Activated naive CD8-positive, alpha-beta T cell treated with anti-CD3 and anti-CD28 coated beads, Interleukin-2, amount 10 ng/mL, durations not matched to agents 7 days and 5 days (primary cell): ENCODE data around the gene GPD1L. TPM values are rescaled to one million over a fixed set of nuclear protein-coding genes. Genes with fewer than 3 reads are reported as not detected.
"Not testable (repeated sequence)": the region's sequence is repeated elsewhere in the genome, so short reads cannot be mapped to it uniquely, and the experiment has no call there.

Source experiments
- ATAC-seq: fragments of 150-1000 bp; cut with Tn5 transposase; one replicate; pipeline ENCODE4 v1.10.0; 2021; ENCODE audit warnings: low read depth, moderate library complexity
- POLR2A ChIA-PET: fragments of 350-600 bp; sonication (Branson Sonifier 250); formaldehyde crosslinking; loops from one replicate; lab custom pipeline; 2021; ENCODE audit warnings: antibody characterized with exemption; lab: Charles Lee
- DNase-seq: peaks from one replicate; pipeline ENCODE4 v3.0.0; 2021
- H3K27ac Mint-ChIP-seq: one replicate; pipeline ENCODE4 v1.8.0; 2022; ENCODE audit warnings: mild to moderate bottlenecking, mixed read lengths
- H3K27me3 Mint-ChIP-seq: one replicate; pipeline ENCODE4 v1.8.0; 2022; ENCODE audit warnings: mild to moderate bottlenecking, moderate library complexity, mixed read lengths
- H3K36me3 Mint-ChIP-seq: one replicate; pipeline ENCODE4 v1.8.0; 2021; ENCODE audit warnings: mild to moderate bottlenecking, mixed read lengths
- H3K4me1 Mint-ChIP-seq: one replicate; pipeline ENCODE4 v1.8.0; 2021; ENCODE audit warnings: mixed read lengths
- H3K4me3 Mint-ChIP-seq: one replicate; pipeline ENCODE4 v1.8.0; 2022; ENCODE audit warnings: mild to moderate bottlenecking, moderate library complexity, mixed read lengths
- H3K9me3 Mint-ChIP-seq: one replicate; pipeline ENCODE4 v1.8.0; 2021; ENCODE audit warnings: mixed read lengths
- total RNA-seq, 2 experiments: library from RNA; stranded (reverse); gene quantifications; one replicate each; pipeline ENCODE4 v1.2.3, GENCODE V29; 2021

The GPD1L gene
- total RNA-seq, 2 experiments from 2014 or later: 27.8 to 31.0 TPM

DNA sequence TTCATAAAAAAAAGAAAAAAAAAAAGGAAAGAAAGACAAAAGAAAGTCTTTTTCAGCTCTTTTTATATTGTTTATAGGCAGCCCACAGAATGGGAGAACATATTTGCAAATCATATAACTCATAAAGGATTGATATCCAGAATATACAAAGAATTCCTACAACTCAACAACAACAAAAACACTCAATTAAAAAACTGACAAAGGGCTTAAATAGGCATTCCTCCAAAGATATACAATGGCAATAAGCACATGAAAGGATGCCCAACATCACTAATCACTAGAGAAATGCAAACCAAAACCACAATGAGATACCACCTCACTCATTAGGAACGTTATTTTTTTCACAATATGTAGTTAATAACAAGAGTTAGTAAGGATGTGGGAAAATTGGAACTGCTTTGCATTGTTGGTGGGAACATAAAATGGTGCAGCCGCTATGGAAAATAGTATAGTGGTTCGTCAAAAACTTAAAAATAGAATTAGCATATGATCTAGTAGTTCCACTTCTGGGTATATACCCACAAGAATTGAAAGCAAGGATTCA lies 77.8 kb downstream of the GPD1L start:
- H3K9me3 Mint-ChIP-seq: no peaks in the 10 kb centered on the region
- no peaks in the 10 kb centered on the region for H3K36me3 Mint-ChIP-seq
- POLR2A ChIA-PET: no interaction called here
- no peak overlapping the region for H3K27ac Mint-ChIP-seq
- DNase-seq (no peak), ATAC-seq (no peak)
- peaks cover 18% of the 10 kb centered on the region for H3K27me3 Mint-ChIP-seq
- no peak overlapping the region for H3K4me3 Mint-ChIP-seq
- H3K4me1 Mint-ChIP-seq: peaks cover 1% of the 10 kb centered on the region

DNA sequence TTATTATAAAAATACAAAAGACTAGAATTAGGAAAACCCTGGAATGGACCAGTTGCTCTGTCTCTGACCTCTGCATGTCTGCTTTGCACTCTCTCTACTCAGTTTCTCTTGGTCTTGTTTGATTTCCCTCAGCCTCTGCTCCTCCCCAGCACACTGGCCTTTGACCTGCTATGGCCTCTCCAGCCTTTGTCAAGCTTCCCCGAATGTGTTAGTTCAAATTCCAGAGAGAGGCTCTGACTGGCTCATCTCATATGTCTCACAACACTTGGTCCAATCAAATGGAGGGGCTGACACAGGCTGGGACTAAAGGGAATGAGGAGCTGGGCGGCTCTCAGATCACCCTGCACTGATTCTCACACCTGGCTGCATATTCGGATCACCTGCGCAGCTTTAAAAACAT lies 79.7 kb downstream of the GPD1L start:
- Mint-ChIP-seq H3K36me3 (no peaks in the 10 kb centered on the region), H3K27me3 (peaks cover 26% of the 10 kb centered on the region), H3K27ac (no peak overlapping the region), H3K4me1 (no peaks in the 10 kb centered on the region), H3K4me3 (no peak overlapping the region), H3K9me3 (no peaks in the 10 kb centered on the region)
- DNase-seq (no peak), ATAC-seq (no peak)
- POLR2A ChIA-PET: no interaction called here

DNA sequence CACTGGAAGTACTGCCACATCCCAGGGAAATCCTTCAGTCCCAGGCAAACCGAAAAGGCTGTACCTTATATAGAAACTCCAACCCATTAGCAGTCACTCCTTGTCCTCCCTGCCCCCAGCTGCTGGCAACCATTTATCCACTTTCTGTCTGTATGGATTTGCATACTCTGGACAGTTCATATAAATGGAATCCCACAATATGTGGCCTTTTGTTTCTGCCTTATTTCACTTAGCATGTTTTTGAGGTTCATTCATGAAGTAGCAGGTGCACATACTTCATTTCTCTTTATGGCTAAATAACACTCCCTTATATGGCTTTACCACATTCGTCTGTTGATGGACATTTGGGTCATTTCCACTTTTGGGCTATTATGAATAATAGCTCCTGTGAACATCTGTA lies 80.5 kb downstream of the GPD1L start:
- H3K4me3 Mint-ChIP-seq: no peak overlapping the region
- peaks cover 24% of the 10 kb centered on the region for H3K27me3 Mint-ChIP-seq
- ATAC-seq: no peak
- H3K27ac Mint-ChIP-seq: no peak overlapping the region
- H3K9me3 Mint-ChIP-seq: no peaks in the 10 kb centered on the region
- no peaks in the 10 kb centered on the region for H3K4me1 Mint-ChIP-seq
- DNase-seq: no peak
- H3K36me3 Mint-ChIP-seq: no peaks in the 10 kb centered on the region
- POLR2A ChIA-PET: no interaction called here

DNA sequence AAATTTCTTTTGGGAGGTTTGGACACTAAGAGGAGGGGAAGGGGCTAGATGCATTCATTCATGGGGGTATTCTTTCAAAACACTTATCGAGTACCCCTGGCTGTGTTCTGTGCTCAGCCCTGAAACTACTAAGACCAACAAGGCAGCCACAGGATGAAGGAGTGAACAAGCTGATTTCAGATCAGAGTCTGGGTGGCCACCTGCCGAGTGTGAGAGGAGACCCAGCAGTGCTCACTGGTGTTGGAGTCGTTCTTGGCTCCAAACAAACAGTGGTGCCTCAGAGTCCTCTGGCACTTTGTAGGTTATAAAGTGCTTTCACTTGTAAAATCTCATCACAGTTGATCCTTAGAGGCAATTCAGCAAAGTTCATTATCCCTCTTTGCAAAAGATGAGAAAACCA lies 83.3 kb downstream of the GPD1L start:
- POLR2A ChIA-PET: no interaction called here
- H3K27me3 Mint-ChIP-seq: peaks cover 17% of the 10 kb centered on the region
- ATAC-seq: no peak
- no peaks in the 10 kb centered on the region for H3K9me3 Mint-ChIP-seq
- no peaks in the 10 kb centered on the region for H3K4me1 Mint-ChIP-seq
- no peak for DNase-seq
- no peak overlapping the region for H3K4me3 Mint-ChIP-seq
- no peak overlapping the region for H3K27ac Mint-ChIP-seq
- no peaks in the 10 kb centered on the region for H3K36me3 Mint-ChIP-seq

DNA sequence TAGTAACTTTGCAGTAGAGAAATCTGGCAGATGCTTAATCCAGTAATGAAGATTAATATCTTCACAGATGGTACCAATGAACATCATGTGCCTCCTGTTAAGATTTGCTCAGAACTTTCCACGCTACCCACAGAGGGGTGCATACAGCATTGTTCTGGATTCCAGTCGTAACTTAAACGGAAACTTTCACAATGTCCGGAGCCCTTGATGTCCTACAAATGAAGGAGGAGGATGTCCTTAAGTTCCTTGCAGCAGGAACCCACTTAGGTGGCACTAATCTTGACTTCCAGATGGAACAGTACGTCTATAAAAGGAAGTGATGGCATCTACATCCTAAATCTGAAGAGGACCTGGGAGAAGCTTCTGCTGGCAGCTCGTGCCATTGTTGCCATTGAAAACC lies 84.1 kb downstream of the GPD1L start:
- H3K4me3 Mint-ChIP-seq, H3K9me3 Mint-ChIP-seq, H3K27ac Mint-ChIP-seq, POLR2A ChIA-PET, ATAC-seq, H3K36me3 Mint-ChIP-seq, DNase-seq, H3K4me1 Mint-ChIP-seq: not testable (repeated sequence)
- peaks cover 14% of the 10 kb centered on the region for H3K27me3 Mint-ChIP-seq

DNA sequence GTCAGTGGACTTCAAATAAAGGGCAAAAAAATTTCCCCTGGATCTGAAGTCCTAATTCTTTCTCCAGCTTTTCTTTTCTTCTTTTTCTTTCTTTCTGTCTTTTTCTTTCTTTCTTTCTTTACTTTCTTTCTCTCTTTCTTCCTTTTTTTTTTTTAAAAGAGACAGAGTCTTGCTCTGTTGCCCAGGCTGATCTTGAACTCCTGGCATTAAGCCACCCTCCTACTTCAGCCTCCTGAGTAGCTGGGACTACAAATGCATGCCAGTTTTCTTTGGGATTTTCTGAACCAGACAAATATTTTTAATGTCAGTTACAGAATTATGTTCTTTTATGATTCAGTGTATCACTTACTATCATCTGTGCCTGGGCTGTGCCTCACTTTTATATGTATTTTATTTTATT lies 86.7 kb downstream of the GPD1L start:
- no peaks in the 10 kb centered on the region for H3K9me3 Mint-ChIP-seq
- POLR2A ChIA-PET: no interaction called here
- ATAC-seq (no peak), DNase-seq (no peak)
- H3K27ac Mint-ChIP-seq: no peak overlapping the region
- H3K4me3 Mint-ChIP-seq: no peak overlapping the region
- no peaks in the 10 kb centered on the region for H3K36me3 Mint-ChIP-seq
- H3K4me1 Mint-ChIP-seq: no peaks in the 10 kb centered on the region
- H3K27me3 Mint-ChIP-seq: peaks cover 16% of the 10 kb centered on the region

DNA sequence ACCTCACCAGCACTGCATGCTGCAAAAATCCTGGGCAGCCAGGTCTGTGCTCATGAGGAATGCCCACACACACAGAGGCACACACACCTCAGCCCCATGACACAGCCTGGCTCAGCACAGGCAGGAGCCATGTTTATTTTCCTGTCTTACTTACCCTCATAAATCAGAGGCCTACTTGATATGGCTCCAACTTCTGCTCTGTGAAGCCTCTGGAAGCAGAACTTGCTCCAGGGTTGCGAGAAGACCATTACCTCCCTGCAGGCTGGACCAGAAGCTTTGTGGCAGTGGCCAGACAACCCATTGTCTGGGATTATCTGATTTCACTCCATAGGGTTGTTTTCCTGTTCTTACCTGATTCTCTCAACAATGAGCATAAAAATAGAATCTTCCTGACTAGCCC lies 88.2 kb downstream of the GPD1L start:
- Mint-ChIP-seq H3K4me3 (no peak overlapping the region), H3K4me1 (no peaks in the 10 kb centered on the region), H3K27me3 (peaks cover 12% of the 10 kb centered on the region), H3K9me3 (no peaks in the 10 kb centered on the region), H3K27ac (no peak overlapping the region), H3K36me3 (no peaks in the 10 kb centered on the region)
- DNase-seq (no peak), ATAC-seq (no peak)
- POLR2A ChIA-PET: no interaction called here

DNA sequence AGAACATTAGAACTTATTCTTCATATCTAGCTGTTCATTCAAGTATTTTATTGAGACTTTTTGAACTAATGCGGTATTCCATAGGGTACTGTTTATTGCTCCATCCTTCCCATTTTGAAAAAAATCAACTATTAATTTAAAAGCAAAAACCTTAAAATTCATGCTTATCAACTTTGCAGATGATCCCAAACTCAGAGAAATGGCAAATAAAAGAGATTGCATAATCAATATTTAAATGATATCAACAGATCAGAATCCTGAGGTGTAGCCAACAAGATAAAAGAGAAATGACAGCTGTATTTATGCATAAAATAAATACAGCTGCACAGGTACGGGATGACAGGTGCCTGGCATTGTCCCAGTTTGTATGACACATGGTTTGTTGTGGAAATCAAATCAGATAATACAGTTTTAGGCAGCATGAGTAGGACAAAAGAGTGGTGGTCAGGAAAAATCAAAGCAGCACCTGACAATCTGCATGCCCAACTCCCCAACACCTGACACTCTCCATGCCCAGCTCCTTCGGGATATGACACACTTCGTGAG lies 89.6 kb downstream of the GPD1L start:
- Mint-ChIP-seq H3K4me3 (no peak overlapping the region), H3K36me3 (no peaks in the 10 kb centered on the region), H3K27ac (no peak overlapping the region), H3K27me3 (peaks cover 13% of the 10 kb centered on the region), H3K9me3 (no peaks in the 10 kb centered on the region), H3K4me1 (no peaks in the 10 kb centered on the region)
- POLR2A ChIA-PET: no interaction called here
- DNase-seq (no peak), ATAC-seq (no peak)

DNA sequence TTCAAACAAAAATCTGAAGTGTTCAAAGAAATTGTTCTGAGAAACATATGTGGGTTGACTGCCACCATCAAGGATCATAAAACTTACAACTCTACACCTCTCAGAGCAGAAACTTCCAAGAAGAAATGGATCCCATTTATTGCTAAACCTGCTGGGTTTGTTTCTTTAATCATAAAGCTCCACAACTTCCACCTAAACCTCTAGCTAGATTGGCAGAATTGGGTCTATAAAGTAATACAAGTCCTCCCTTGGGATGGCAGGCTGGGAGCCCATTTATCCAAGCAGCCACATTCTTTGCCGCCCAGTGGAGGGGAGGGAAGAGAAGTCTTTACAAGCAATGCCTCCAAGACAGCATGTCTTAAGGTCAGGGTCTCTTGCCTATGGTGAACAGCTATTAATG lies 91.6 kb downstream of the GPD1L start:
- Mint-ChIP-seq H3K9me3 (no peaks in the 10 kb centered on the region), H3K27ac (no peak overlapping the region), H3K4me3 (no peak overlapping the region), H3K36me3 (no peaks in the 10 kb centered on the region), H3K4me1 (no peaks in the 10 kb centered on the region), H3K27me3 (peaks cover 21% of the 10 kb centered on the region)
- DNase-seq: no peak
- POLR2A ChIA-PET: no interaction called here
- ATAC-seq: no peak

DNA sequence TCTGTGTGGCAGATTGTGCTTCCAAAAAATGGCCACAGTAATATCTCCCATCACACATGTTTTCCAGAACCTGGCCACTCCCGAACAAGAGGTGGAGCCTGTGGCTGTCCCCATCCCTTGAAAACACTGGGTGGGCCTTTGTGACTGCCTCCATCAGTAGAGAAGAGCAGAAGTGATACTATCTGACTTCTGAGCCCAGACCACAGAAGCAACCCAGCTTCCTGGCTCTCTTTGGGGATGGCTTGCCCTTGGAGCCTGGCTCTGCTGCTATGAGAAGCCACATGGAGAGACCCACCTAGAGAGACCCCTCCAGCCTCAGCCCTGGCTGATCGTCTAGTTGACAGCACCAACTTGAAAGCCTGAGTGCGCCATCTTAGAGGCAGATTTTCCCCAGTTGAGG lies 92.3 kb downstream of the GPD1L start:
- Mint-ChIP-seq H3K27ac (no peak overlapping the region), H3K36me3 (no peaks in the 10 kb centered on the region), H3K4me1 (no peaks in the 10 kb centered on the region), H3K27me3 (peaks cover 21% of the 10 kb centered on the region), H3K4me3 (no peak overlapping the region), H3K9me3 (no peaks in the 10 kb centered on the region)
- ATAC-seq (no peak), DNase-seq (no peak)
- POLR2A ChIA-PET: no interaction called here

DNA sequence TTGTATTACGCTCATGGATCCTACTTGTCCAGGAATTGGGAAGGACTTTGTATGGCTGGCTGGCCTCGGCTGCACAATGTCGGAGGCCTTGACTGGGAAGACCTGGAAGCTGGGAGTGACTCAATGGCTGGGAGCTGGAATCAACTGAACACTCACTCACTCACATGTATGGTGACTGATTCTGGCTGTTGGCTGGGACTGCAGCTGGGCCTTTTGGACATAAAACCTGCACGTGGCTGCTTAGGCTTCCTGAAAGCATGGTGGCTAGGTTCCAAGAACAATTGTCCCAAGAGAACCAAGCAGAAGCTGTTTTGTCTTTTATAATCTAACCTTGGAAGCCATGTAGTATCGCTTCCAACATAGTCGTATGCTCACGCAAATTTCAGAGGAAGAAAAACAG lies 94.1 kb downstream of the GPD1L start:
- Mint-ChIP-seq H3K9me3 (no peaks in the 10 kb centered on the region), H3K36me3 (no peaks in the 10 kb centered on the region), H3K4me1 (peaks cover under 1% of the 10 kb centered on the region), H3K27me3 (peaks cover 21% of the 10 kb centered on the region), H3K4me3 (no peak overlapping the region), H3K27ac (no peak overlapping the region)
- no peak for DNase-seq
- no peak for ATAC-seq
- POLR2A ChIA-PET: no interaction called here

DNA sequence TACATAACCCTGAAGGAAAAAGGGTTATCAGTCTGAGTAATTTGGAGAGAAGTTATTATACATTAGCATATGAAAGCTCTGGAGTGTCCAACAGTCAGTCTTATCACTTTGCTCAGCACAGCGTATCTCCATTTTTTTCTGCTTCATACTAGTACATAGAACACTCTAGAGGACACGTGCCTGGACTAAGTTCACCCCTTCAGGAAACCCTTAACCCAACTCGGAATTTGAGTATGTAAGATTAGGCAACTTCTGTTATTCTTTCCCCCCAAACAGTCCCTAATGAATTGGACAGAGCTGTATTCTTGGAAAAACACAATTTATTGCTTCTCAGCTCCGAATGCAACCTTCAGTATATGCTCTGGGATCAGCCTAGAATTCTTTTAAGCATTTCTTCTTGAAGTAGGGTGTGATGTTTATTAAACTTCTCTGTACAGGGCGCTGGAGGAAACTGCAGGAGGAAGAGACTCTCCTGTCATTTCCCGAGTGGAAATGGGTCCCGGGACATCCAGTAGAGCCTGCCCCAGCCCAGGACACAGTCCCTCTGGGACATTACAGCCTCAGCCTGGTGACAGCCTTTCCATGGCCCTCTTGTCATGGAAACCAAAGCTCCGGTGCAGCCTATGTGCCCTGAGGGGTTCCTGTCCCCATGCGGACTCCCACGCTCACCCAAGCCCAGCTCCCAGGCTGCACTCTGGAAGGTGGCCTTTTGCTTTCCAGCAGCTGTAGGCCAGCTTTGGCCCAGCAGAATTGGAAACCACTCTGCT lies 94.8 kb downstream of the GPD1L start:
- POLR2A ChIA-PET: no interaction called here
- Mint-ChIP-seq H3K36me3 (no peaks in the 10 kb centered on the region), H3K4me3 (no peak overlapping the region), H3K9me3 (no peaks in the 10 kb centered on the region), H3K27me3 (peaks cover 20% of the 10 kb centered on the region), H3K4me1 (peaks cover 1% of the 10 kb centered on the region), H3K27ac (no peak overlapping the region)
- ATAC-seq (no peak), DNase-seq (no peak)

DNA sequence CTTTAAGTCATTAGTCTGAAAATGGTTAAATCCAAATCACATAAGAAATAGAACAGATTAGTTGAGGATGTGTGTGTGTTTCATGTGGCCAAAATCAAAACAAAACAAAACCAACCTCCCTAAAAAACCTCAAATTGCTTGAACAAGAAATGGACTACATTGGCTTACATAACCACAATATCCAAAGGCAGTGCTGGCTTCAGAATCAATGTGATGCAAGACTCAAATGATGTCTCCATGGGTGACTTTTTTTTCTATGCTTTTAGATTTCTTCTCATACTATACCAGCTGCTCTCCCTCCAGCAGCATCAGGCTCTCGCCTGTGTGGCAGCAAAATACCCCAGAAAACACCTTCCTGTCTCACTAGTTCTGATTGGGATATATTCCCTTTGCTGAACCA lies 96.1 kb downstream of the GPD1L start:
- Mint-ChIP-seq H3K27me3 (peaks cover 21% of the 10 kb centered on the region), H3K4me1 (peaks cover 1% of the 10 kb centered on the region), H3K4me3 (no peak overlapping the region), H3K27ac (no peak overlapping the region), H3K36me3 (no peaks in the 10 kb centered on the region), H3K9me3 (no peaks in the 10 kb centered on the region)
- POLR2A ChIA-PET: no interaction called here
- DNase-seq: no peak
- ATAC-seq: no peak

DNA sequence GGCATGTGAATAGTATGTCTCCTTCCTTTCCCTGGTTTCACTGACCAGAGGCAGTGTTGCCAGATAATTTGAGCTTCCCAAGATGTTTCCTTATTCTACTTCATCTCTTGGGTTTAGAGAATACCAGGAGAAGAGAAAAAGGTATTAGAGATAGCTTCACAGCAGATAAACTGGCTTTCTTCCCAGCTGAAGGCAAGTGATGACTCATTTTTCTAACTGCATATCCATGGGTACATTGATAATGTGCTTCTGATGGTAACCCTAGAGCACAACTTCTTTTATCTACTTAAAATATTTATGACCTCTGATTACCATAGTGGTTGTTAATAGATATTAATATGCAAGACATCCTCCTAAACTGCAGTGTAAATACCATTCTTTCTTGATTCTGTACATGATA lies 97.4 kb downstream of the GPD1L start:
- ATAC-seq: no peak
- Mint-ChIP-seq H3K36me3 (no peaks in the 10 kb centered on the region), H3K4me3 (no peak overlapping the region), H3K27me3 (peaks cover 22% of the 10 kb centered on the region), H3K9me3 (no peaks in the 10 kb centered on the region), H3K27ac (no peak overlapping the region), H3K4me1 (peaks cover 1% of the 10 kb centered on the region)
- POLR2A ChIA-PET: no interaction called here
- no peak for DNase-seq
